ENCODE measurements around the gene MMRN1.

The MMRN1 gene, protein sequence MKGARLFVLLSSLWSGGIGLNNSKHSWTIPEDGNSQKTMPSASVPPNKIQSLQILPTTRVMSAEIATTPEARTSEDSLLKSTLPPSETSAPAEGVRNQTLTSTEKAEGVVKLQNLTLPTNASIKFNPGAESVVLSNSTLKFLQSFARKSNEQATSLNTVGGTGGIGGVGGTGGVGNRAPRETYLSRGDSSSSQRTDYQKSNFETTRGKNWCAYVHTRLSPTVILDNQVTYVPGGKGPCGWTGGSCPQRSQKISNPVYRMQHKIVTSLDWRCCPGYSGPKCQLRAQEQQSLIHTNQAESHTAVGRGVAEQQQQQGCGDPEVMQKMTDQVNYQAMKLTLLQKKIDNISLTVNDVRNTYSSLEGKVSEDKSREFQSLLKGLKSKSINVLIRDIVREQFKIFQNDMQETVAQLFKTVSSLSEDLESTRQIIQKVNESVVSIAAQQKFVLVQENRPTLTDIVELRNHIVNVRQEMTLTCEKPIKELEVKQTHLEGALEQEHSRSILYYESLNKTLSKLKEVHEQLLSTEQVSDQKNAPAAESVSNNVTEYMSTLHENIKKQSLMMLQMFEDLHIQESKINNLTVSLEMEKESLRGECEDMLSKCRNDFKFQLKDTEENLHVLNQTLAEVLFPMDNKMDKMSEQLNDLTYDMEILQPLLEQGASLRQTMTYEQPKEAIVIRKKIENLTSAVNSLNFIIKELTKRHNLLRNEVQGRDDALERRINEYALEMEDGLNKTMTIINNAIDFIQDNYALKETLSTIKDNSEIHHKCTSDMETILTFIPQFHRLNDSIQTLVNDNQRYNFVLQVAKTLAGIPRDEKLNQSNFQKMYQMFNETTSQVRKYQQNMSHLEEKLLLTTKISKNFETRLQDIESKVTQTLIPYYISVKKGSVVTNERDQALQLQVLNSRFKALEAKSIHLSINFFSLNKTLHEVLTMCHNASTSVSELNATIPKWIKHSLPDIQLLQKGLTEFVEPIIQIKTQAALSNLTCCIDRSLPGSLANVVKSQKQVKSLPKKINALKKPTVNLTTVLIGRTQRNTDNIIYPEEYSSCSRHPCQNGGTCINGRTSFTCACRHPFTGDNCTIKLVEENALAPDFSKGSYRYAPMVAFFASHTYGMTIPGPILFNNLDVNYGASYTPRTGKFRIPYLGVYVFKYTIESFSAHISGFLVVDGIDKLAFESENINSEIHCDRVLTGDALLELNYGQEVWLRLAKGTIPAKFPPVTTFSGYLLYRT

DNA sequence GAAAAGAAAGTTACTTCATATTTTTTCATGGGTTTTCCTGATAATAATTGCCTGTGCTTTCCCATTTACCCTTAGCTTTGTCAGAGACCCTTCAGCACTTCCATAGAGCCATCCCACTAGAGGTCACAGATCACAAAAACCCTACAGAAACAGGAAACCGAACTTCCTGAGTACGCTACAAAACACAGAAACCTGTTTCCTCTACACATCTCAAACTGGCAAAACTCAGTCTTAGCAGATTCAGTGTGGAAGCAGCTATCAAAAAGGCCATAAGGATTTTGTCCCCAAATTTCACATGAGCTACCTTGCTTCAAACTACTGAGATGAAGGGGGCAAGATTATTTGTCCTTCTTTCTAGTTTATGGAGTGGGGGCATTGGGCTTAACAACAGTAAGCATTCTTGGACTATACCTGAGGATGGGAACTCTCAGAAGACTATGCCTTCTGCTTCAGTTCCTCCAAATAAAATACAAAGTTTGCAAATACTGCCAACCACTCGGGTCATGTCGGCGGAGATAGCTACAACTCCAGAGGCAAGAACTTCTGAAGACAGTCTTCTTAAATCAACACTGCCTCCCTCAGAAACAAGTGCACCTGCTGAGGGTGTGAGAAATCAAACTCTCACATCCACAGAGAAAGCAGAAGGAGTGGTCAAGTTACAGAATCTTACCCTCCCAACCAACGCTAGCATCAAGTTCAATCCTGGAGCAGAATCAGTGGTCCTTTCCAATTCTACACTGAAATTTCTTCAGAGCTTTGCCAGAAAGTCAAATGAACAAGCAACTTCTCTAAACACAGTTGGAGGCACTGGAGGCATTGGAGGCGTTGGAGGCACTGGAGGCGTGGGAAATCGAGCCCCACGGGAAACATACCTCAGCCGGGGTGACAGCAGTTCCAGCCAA lies at the start of gene MMRN1:
Gene MMRN1, plus strand, starts transcription at position 206 of the 902 bp plus-strand sequence. Its CDS starts 118 bp downstream, at position 324.
- no peak for DNase-seq

GRCh38 chr4:89847571-89848325 lies 46.9 kb upstream of the MMRN1 start:
- DNase-seq, result no peak

DNA sequence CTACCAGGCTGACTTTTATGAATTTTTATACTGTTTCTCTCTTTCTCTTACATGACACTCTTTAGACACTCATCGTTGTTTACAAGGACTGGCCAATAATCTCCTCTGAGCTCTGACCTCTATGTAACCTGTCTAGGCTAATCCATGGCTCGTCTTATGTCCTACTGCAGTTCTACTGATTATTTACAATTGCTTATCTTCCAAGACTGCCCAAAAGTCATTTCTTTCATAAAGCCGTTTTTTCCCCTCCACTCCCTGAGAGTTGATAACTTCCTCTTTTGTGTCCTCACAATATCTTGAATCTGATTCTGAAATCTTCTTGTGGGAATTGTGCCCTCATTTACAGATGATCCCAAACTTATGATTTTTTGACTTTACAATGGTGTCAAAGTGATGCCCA lies 39.4 kb upstream of the MMRN1 start:
- DNase-seq, result no peak

- no peak for DNase-seq
These were observed 33.7 kb upstream of the MMRN1 start for GRCh38 chr4:89860971-89861370.

DNA sequence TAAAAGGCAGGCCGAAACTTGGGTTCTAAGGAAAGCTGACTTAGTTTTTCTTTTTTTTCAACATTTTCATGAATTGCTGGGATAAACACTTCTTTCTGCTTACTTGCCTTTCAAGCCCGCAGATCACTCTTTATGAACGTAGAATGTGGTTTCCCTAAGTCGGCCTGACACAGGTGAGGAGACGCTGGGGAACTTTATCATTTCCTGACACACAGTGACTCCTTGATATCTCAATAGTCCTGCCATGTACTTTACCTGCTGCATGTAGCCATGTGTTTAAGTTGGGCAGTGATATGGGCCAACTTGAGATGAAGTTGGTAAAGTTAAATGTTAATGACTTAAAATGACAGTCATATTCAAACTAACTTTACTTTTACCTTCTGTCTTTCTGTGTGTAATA lies 31.1 kb upstream of the MMRN1 start:
- DNase-seq, result no peak

DNA sequence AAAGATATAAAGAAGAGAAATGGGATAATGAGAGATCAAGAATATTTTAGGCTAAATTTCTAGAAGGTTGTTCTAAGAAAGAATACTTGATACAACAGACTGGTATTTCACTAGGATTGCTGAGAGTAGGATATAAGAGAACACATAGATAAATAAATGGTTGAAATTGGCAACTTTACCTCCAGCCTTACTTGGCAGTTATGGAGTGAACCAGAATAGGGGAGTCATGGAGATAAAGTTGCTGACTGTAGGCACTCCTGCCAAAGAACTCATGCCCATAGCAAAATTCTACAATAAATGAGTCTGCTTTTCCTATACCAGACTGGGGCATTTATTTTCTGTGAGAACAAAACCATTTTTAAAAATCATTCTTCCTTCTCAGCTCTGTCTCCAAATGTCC lies 26.4 kb upstream of the MMRN1 start:
- no peak for DNase-seq

- DNase-seq, result no peak
These were observed 25.6 kb upstream of the MMRN1 start for GRCh38 chr4:89868999-89869589.

- no peak for DNase-seq
These were observed 23.4 kb upstream of the MMRN1 start for GRCh38 chr4:89871211-89871610.

DNA sequence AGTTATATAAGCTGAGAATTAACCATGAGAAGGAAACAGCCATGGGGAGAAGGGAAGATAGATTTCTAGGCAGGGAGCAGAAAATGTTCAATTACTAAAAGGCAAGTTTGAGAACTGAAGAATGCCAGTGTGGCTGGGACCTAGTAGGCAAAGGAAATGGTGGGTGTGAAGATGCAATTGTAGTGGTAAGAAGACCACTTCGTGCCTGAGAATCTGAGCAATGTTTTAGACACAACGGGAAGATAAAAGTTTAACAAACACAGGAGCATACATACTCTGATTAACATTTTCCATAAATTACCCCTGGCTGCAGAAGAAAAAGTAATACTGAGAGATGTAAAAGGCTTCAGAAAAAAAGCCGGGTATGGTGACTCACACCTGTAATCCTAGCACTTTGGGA lies 18.1 kb upstream of the MMRN1 start:
- no peak for DNase-seq

GRCh38 chr4:89878611-89879010 lies 16.0 kb upstream of the MMRN1 start:
- no peak for DNase-seq

- DNase-seq, result no peak
These were observed 15.4 kb upstream of the MMRN1 start for GRCh38 chr4:89879215-89879614.

DNA sequence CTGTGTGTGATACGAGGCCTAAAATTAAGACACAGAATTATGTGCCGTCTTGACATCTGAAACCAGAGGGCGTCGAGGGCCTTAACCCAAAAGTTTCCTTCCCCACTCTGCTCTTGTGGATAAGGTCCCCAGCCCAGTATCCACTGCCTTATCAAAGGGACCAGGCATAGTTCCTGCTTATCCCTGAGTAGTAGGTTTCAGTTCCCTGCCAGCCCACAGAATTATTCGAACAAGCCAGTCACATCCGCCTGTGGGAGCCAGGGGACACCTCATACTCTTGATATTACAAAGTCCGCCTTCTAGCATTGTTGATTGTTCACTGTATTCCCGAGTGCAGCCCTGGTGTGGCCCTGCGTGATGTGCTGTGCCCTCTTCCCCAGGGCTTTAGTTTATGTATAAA lies 5.4 kb upstream of the MMRN1 start:
- DNase-seq, result no peak

GRCh38 chr4:89897867-89898266 lies 3.2 kb downstream of the MMRN1 start:
- DNase-seq, result no peak

- DNase-seq, result no peak
These were observed 3.7 kb downstream of the MMRN1 start for GRCh38 chr4:89898304-89898716.

DNA sequence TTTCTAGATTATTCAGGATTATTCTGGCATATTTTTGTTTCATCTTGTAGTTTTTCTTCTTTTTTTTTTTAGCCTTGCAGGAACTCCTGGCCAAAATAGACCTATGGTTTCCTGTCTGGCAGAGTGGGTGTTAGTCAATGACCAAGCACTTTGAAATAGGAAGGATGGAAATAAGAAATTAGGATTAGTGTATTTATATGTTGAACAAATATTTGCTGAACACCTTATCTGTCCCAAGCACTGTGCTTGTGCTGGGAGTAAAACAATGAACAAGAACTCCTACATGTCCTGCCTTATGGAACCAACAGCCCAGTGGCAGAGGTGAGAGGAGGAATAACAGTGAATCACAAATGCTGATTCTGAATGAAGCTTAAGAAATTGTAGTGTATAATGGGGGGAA lies 4.5 kb downstream of the MMRN1 start:
- no peak for DNase-seq

GRCh38 chr4:89899854-89900253 lies 5.2 kb downstream of the MMRN1 start:
- DNase-seq, result no peak

GRCh38 chr4:89901808-89902431 lies 7.3 kb downstream of the MMRN1 start:
- DNase-seq, result peak; percentile 42

DNA sequence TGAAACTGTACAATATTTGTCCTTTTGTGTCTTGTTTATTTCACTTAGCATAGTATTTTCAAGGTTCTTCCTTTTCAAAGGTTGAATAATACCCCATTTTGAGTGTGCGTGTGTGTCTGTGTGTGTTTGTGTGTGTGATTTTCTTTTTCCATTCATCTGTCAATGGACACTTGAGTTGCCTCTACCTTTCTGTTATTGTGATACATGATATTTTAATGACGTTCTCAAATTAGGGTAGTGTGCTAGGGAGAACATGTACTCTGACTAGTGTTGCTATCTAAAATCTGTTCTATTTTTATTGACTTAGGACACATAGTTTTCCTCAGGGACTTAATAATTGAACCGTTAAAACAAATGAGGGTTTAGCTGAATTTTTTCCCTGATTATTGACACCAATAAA lies 9.9 kb downstream of the MMRN1 start:
- no peak for DNase-seq

- no peak for DNase-seq
These were observed 11.7 kb downstream of the MMRN1 start for GRCh38 chr4:89906316-89906715.

- no peak for DNase-seq
These were observed 12.3 kb downstream of the MMRN1 start for GRCh38 chr4:89906777-89907521.
